Stomach (tissue), 9 donors: ENCODE data around the gene ADAMTSL3. TPM values are rescaled to one million over a fixed set of nuclear protein-coding genes. Genes with fewer than 3 reads are reported as not detected.

Source experiments
- DNase-seq, 2 donors: peaks; one replicate each; pipeline versions ENCODE4 v3.0.0 to v3.0.0-alpha.2; 2013 to 2019
- H3K27ac ChIP-seq, 5 donors: fragments of 200-600 bp in 4 of 5; sonication (generic) in 4 of 5; one replicate each; pipeline ENCODE4 v1.5.1; 2013 to 2019; ENCODE audit warnings: mild to moderate bottlenecking in 1 of 5, moderate library complexity in 1 of 5
- H3K27me3 ChIP-seq, 3 donors: fragments of 200-600 bp; sonication (generic); one replicate each; pipeline ENCODE4 v1.5.1; 2017 to 2019; ENCODE audit warnings: mixed run types in 1 of 3
- H3K36me3 ChIP-seq, 4 donors: fragments of 200-600 bp; sonication (generic); 1 replicate in 3 of 4; 2 replicates in 1 of 4; pipeline ENCODE4 v1.5.1; 2016 to 2019
- H3K4me1 ChIP-seq, 4 donors: fragments of 200-600 bp; sonication (generic); one replicate each; pipeline ENCODE4 v1.5.1; 2016 to 2019
- H3K4me3 ChIP-seq, 4 donors: fragments of 200-600 bp; sonication (generic) in 3 of 4; one replicate each; pipeline ENCODE4 v1.5.1; 2016 to 2019; ENCODE audit warnings: mild to moderate bottlenecking in 1 of 4
- H3K9me3 ChIP-seq, 4 donors: fragments of 200-600 bp; sonication (generic); one replicate each; pipeline ENCODE4 v1.5.1; 2016 to 2019
- EP300 ChIP-seq: sonication (generic); formaldehyde crosslinking; IDR thresholded peaks from one replicate; pipeline ENCODE4 v1.6.1; 2017; ENCODE audit warnings: antibody characterized with exemption
- POLR2A ChIP-seq, 4 donors: fragments of 450-650 bp; IDR thresholded peaks; one replicate each; pipeline ENCODE4 v1.6.1; 2016; ENCODE audit warnings: antibody characterized with exemption in 4 of 4, control low read depth in 2 of 4, mild to moderate bottlenecking in 1 of 4, moderate library complexity in 1 of 4
- POLR2AphosphoS5 ChIP-seq, 3 donors: sonication (generic); formaldehyde crosslinking; IDR thresholded peaks; one replicate each; pipeline ENCODE4 v1.6.1; 2016; ENCODE audit warnings: antibody characterized with exemption in 3 of 3
- WGBS, 5 donors: extraction: QIAGEN DNeasy Blood & Tissue Kit in 3 of 5; methylation state at CpG; one replicate each; pipeline versions ENCODE4 v1.1.5 to v1.1.7; 2013 to 2018; 5-methylcytosine and 5-hydroxymethylcytosine counted together
- intact Hi-C: fragments of 100-400 bp; cut with DNase I; formaldehyde crosslinking; loops from one replicate; pipeline ENCODE4 v1.15.1; 2023; ENCODE audit warnings: low total_unique reads
- polyA plus RNA-seq, 3 donors: library from polyadenylated mRNA; stranded (reverse); fragments of 200-250 nt; gene quantifications; one replicate each; pipeline ENCODE4 v1.2.3, GENCODE V29; 2013
- total RNA-seq, 5 donors: library from RNA; depleted of rRNA; stranded (reverse); fragments of >200 nt; gene quantifications; one replicate each; pipeline versions ENCODE4 v1.1.0 to v1.2.3, GENCODE V29; 2014 to 2016
- TF ChIP-seq, protein P1 (sequence below), 7 experiments: fragments of 450-650 bp in 4 of 7; fragments of 200-600 bp in 3 of 7; sonication (generic) in 3 of 7; IDR thresholded peaks; one replicate each; pipeline ENCODE4 v1.5.1; 2016 to 2019; ENCODE audit warnings: antibody characterized with exemption in 7 of 7, control low read depth in 2 of 7, mild to moderate bottlenecking in 1 of 7
- donor health status: healthy with polysubstance abuse.
- donor health status: Bipolar disorder and iron deficiency.
- donor health status: healthy.

The ADAMTSL3 gene
- total and polyA plus RNA-seq, 8 donors: 1.1 to 54.9 (median 6.0) TPM

DNA sequence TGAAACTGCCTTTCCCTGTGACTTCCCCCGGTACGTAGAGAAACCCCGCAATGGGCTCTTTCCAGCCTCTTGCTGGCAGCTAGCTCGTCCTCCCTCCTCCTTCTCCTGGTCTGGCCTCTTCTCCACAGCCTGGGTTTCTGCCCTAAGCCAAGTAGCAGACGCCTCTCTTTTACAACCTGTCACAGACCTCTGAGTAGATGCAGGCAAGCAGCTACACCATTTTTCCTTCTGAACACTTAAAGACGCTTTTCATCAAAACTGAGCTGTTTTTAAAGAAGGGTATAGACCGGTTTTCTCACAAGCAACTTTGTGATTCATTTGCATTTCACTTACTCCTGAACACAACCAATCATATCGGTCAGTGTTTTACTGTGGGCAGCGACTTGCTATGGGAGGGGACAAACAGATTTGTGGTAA, 32.0 kb downstream of the ADAMTSL3 start:
- H3K27me3 ChIP-seq: no peaks in the 10 kb centered on the region
- H3K9me3 ChIP-seq: no peaks in the 10 kb centered on the region
- peak overlapping the region in 1 of 5 donors; percentile 49 for H3K27ac ChIP-seq
- H3K4me3 ChIP-seq: no peak overlapping the region
- no peaks in the 10 kb centered on the region for H3K36me3 ChIP-seq
- intact Hi-C loops: no loop called here
- WGBS, 5 donors: 59 to 79% (median 75%) methylated on average over 9 of the region's 9 CpGs
- H3K4me1 ChIP-seq: peaks cover 0 to 33% (median 2%) of the 10 kb centered on the region in 4 donors
- DNase-seq: peak in 1 of 2 donors; percentile 53
- TF ChIP-seq POLR2A (IDR thresholded peaks at IDR 0.05): no peak
- no peak for TF ChIP-seq EP300
- TF ChIP-seq, protein P1, sequence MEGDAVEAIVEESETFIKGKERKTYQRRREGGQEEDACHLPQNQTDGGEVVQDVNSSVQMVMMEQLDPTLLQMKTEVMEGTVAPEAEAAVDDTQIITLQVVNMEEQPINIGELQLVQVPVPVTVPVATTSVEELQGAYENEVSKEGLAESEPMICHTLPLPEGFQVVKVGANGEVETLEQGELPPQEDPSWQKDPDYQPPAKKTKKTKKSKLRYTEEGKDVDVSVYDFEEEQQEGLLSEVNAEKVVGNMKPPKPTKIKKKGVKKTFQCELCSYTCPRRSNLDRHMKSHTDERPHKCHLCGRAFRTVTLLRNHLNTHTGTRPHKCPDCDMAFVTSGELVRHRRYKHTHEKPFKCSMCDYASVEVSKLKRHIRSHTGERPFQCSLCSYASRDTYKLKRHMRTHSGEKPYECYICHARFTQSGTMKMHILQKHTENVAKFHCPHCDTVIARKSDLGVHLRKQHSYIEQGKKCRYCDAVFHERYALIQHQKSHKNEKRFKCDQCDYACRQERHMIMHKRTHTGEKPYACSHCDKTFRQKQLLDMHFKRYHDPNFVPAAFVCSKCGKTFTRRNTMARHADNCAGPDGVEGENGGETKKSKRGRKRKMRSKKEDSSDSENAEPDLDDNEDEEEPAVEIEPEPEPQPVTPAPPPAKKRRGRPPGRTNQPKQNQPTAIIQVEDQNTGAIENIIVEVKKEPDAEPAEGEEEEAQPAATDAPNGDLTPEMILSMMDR (IDR thresholded peaks at IDR 0.05): no peak
- no peak for TF ChIP-seq POLR2AphosphoS5 (IDR thresholded peaks at IDR 0.05)

DNA sequence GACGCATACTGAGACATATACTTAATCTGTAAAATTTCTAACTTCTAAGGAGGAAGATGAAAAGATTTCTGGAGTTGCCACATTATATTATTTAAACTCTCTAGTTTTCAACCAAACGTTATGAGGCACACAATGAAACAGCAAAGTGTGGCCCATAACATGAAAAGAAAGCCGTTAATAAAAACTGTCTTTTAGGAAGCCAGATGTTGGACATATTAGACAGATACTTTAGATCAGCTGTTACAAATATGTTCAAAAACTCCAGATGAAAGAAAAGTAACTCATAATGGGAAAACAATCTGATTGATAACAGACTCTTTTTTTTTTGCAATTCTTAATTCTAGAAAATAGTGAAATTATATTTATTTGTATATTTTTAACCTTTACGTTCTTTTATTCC, 34.3 kb downstream of the ADAMTSL3 start:
- Histone ChIP-seq H3K9me3 (no peaks in the 10 kb centered on the region), H3K4me3 (no peak overlapping the region), H3K27me3 (no peaks in the 10 kb centered on the region), H3K4me1 (peaks cover 0 to 19% (median under 1%) of the 10 kb centered on the region in 4 donors), H3K36me3 (no peaks in the 10 kb centered on the region), H3K27ac (no peak overlapping the region)
- intact Hi-C loops: no loop called here
- DNase-seq: no peak
- TF ChIP-seq, protein P1 (IDR thresholded peaks at IDR 0.05): no peak
- TF ChIP-seq POLR2A (IDR thresholded peaks at IDR 0.05) (no peak), EP300 (no peak), POLR2AphosphoS5 (IDR thresholded peaks at IDR 0.05) (no peak)
- 82 to 91% (median 90%) methylated on average over 4 of the region's 4 CpGs for WGBS, 5 donors

DNA sequence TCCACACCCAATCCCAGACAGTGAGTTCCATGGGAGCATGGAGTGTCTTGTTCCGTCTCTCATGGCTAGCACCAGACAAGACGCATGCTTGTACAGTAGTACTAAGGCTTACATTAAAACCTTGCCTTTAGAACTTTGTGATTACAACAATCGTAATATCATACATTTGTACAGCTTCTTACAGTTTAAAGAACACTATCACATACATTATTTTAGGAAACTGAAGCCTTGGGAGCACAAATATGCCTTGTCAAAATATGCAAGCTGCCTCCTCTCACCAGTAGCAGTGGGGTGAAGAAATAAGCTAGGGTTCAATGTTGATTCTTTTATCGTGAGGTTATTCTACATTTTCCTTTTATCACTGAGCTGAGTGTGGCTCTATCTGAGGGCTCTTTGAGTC, 36.8 kb downstream of the ADAMTSL3 start:
- WGBS, 5 donors: 76 to 83% (median 79%) methylated on average over 4 of the region's 4 CpGs
- intact Hi-C loops: no loop called here
- Histone ChIP-seq H3K4me1 (peaks cover 0 to 36% (median 11%) of the 10 kb centered on the region in 4 donors), H3K27ac (no peak overlapping the region), H3K27me3 (no peaks in the 10 kb centered on the region), H3K9me3 (no peaks in the 10 kb centered on the region), H3K4me3 (no peak overlapping the region), H3K36me3 (no peaks in the 10 kb centered on the region)
- no peak for TF ChIP-seq POLR2A (IDR thresholded peaks at IDR 0.05)
- TF ChIP-seq POLR2AphosphoS5 (IDR thresholded peaks at IDR 0.05): no peak
- no peak for DNase-seq

DNA sequence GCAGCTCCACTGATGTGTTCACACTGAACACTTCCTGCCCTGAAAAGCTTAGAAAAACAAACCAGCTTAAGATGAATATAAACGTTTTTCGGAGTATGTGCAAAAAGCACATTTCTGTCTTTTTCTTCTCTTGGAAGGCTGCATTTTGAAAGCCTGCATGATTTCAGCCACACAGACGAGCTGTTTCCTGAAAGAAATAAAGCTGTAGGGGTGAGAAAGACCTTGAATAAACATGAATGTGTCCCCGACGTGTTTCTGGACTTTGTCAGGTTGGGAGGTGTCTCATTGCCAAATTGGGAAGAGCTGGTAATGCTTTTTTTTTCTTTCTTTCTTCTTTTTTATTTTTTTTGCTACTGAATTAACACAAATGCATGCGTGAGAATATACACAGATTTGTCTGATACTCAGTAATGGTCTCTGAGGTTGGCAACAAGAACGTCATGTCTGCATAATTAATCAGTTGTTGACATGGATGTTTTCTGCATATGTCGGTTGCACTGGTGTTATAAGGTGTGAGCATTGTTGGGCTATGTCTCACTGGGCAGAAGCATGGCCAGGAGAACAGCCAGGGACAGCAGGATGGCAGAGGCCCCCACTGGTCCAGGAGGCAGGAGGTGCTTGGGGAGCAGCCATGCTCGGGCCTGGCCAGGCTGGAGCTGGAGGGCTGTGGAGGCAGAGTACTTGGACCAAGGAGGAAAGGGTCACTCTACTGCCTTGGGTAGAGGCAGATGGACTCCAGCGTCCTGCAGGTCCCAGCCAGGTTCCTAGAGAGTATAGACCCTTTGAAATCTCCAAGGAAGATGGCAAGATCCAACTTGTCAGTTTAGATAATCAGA, 39.0 kb downstream of the ADAMTSL3 start:
- intact Hi-C loops: no loop called here
- TF ChIP-seq, protein P1 (IDR thresholded peaks at IDR 0.05): no peak
- TF ChIP-seq EP300 (no peak), POLR2AphosphoS5 (IDR thresholded peaks at IDR 0.05) (no peak), POLR2A (IDR thresholded peaks at IDR 0.05) (no peak)
- Histone ChIP-seq H3K36me3 (no peaks in the 10 kb centered on the region), H3K4me1 (peaks cover 0 to 36% (median 11%) of the 10 kb centered on the region in 4 donors), H3K4me3 (no peak overlapping the region), H3K27me3 (no peaks in the 10 kb centered on the region), H3K27ac (peak overlapping the region in 3 of 5 donors; percentile 32 to 69 (median 66)), H3K9me3 (no peaks in the 10 kb centered on the region)
- DNase-seq: peak in 1 of 2 donors; percentile 60
- WGBS, 5 donors: 47 to 67% (median 56%) methylated on average over 10 of the region's 10 CpGs

DNA sequence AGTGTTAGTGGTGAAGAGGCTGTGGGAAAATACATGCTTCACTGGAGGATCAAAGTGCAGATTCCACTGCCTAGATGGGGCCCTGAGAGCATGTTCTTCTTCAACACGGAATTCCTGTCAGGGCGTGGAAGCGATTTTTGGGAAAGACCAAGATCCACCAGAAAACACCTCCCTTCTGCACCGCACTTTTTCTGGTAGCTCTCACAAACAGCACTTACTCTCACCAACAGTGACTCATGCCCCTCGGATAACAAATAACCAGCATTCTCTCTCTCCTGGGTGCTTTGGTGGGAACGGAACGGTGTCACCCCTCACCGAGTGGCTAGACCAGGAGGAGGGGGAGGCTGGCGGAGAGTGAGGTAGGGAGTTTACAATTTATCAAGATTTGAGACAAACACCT, 40.1 kb downstream of the ADAMTSL3 start:
- TF ChIP-seq POLR2AphosphoS5 (IDR thresholded peaks at IDR 0.05) (peak in 1 of 3 donors; percentile 7), POLR2A (IDR thresholded peaks at IDR 0.05) (no peak)
- Histone ChIP-seq H3K4me3 (no peak overlapping the region), H3K27me3 (no peaks in the 10 kb centered on the region), H3K9me3 (no peaks in the 10 kb centered on the region), H3K27ac (peak overlapping the region in 4 of 5 donors; percentile 9 to 69 (median 50)), H3K36me3 (no peaks in the 10 kb centered on the region), H3K4me1 (peaks cover 0 to 36% (median 11%) of the 10 kb centered on the region in 4 donors)
- 42 to 63% (median 50%) methylated on average over 9 of the region's 9 CpGs for whole genome bisulfite sequencing, 5 donors
- DNase-seq: peak in 1 of 2 donors; percentile 53
- intact Hi-C loops: no loop called here
